HG03378 (cell line): ENCODE measurements around the gene PEG3.
"Not testable (repeated sequence)": the region's sequence is repeated elsewhere in the genome, so short reads cannot be mapped to it uniquely, and the experiment has no call there.

Source experiments
- ATAC-seq: cut with Tn5 transposase; IDR thresholded peaks from one replicate; pipeline ENCODE4 v1.9.1; 2021; ENCODE audit warnings: mild to moderate bottlenecking, moderate library complexity; ENCODE audit not compliant: unreplicated experiment

PEG3 gene

GRCh38 chr19:56840451-56841192 is at the start of gene PEG3, which contains the start of gene ZIM2:
PEG3 (minus strand) TSS chr19:56840726; CDS start chr19:56824655, 16,071 bp downstream.
ZIM2 (minus strand) TSS chr19:56840726; CDS start chr19:56824277, 16,449 bp downstream.
- no peak for ATAC-seq

- ATAC-seq = no peak
Observed at GRCh38 chr19:56885173-56885985, 44.9 kb upstream of the PEG3 start.

GRCh38 chr19:56884441-56884840 is 43.9 kb upstream of the PEG3 start:
- no peak for ATAC-seq

DNA sequence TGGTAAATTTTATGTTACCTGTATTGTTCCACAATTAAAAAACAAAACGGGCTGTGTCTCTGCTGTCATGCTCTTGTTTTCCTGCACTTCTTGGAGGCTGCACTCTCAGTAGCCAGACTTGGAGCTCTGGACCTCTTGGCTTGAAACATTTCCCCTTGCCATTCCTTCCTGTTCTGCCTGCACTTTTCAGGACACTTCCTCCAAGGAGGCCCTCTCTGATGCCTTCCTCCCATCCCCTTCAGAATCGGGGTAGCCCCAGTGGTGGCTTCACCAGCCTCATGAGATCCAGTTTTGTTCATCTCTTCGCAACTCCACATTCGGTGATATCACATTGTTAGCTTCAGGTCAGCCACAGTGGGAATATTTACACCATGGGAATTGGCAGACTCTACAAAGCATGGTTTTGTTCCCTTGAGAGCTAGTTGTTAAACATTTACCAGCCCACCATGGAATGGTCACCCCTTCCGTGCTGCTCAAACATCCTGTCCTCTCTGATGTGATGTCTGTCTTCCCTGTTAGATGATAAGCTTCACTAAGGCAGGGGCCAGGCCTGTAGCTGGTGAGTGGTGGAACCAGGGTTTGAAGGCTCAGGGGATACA is 40.2 kb upstream of the PEG3 start:
- ATAC-seq = no peak

DNA sequence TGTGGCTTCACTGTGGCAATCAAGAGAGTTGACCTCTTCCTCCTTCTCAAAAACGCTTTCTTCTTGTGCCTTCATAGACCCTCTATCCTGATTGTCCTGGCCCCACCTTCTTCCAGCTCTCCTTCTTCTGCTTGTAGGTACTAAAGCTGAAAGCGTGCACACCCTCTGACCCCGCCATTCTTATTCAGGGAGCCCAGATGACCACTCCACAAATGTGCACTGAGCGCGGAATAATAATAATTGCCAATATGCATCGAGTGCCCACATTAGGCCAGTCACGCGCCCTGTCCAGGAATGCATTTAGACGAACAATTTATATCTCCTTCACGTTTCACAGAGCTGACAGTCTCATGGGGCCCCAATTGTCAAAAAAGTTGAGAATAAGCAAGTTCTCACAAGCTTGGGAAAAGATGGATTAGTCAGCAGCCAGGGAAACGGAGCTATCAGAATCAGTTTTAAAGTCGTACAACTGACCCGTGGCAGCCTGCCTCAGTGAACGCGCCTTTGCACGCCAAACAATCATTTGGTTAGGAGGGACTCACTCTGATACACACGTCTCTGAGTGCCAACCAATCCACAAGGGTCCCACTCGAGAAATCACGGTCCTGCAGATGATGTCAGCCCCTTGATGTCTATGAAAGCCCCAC is 36.7 kb upstream of the PEG3 start:
- ATAC-seq = no peak

- ATAC-seq = no peak
Observed at GRCh38 chr19:56875717-56876116, 35.2 kb upstream of the PEG3 start.

- no peak for ATAC-seq
Observed at GRCh38 chr19:56874530-56874929, 34.0 kb upstream of the PEG3 start.

GRCh38 chr19:56873493-56873892 is 33.0 kb upstream of the PEG3 start:
- ATAC-seq = no peak

- no peak for ATAC-seq
Observed at GRCh38 chr19:56869886-56870285, 29.4 kb upstream of the PEG3 start.

DNA sequence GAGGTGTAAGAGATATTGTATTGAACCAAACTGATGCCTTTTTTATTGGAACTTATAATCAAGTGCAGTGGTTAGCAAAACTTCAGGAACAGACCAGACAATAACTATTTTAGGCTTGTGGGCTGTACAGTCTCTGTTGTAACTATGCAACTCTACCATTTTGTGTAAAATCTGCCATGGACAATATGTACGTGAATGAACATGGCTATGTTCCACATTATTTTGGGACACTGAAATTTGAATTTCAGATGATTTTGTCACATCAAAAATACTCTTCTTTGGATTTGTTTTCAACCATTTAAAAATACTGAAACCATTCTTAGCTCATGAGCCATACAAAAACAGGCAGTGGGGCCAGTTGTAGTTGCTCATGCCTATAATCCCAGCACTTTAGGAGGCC is 27.9 kb upstream of the PEG3 start:
- no peak for ATAC-seq

- no peak for ATAC-seq
Observed at GRCh38 chr19:56866538-56866937, 26.0 kb upstream of the PEG3 start.

DNA sequence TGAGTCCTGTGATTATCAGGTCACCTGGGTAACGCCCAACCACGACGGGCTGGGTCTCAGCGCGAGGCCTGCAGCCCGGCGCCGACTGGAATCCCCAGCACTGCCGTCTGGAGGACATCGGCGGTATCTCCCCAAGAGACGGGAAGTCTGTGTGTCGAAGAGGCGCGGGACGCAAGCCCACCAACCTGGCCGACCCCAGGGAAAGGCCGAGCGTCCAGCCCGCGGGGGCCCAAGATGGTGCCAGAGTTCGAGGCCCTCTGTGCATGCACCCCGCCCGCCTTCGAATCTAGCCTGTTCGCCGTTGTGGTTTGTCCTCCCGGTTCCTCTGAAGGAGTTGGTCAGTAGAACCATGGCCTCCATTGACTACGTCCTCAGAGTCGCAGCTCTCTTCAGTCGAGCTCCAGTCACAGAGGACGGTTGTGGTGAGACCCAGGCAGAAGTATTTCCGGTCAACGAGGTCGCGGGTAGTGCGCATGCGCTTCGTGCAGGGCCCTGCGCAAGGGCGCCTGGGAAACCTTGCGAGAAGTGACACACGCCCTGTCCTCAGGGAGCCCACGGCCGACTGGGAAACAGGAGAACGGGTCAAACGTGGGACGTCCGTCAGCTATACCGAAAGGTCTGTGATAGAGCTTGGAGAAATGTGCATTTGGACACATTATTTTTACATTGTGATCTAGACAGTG is 24.1 kb upstream of the PEG3 start:
- no peak for ATAC-seq

DNA sequence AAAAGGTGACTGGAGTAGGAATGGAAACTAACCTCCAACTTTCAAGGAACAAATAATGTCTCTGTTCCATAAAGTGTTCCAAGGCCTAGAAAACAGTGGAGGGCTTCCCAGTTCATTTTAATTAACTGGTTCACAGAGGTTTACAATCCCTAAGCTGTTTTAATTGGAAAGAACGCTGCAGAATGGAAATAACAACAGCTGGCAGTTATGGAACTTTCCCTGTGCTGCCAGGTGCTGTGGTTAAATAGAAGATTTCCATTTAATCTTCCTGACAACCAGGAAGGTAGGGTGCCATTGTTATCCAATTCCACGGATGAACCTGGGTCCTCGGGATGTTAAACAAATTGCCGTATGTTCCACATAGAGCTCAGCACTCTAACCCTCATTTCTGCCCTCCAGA is 22.2 kb upstream of the PEG3 start:
- ATAC-seq = no peak

DNA sequence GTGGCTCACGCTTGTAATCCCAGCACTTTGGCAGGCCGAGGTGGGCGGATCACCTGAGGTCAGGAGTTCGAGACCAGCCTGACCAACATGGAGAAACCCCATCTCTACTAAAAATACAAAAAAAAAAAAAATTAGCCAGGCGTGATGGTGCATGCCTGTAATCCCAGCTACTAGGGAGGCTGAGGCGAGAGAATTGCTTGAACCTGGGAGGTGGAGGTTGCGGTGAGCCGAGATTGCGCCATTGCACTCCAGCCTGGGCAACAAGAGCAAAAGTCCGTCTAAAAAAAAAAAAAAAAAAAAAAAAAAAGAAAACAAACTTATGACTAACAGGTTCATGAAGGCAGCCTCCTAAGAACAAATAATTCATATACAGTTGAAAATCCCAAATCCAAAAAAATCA is 19.9 kb upstream of the PEG3 start:
- not testable (repeated sequence) for ATAC-seq

DNA sequence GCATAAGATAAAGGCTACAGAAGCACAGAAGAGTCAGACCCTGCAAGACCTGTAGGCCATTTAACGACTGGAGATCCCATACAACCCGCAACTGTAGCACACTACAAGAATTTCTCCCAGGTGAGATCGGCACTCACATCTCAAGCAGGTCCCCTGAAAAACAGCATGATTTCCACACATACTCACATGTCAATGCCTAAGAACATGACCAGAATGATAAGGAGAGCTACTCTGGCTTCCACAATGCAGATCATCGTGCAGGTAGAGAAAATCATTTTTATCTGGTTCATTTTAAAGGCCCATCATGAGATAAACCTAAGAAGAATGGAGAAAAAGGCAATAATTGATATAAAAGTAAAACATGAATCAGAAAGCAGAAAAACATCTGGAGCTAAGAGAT is 17.5 kb upstream of the PEG3 start:
- no peak for ATAC-seq

DNA sequence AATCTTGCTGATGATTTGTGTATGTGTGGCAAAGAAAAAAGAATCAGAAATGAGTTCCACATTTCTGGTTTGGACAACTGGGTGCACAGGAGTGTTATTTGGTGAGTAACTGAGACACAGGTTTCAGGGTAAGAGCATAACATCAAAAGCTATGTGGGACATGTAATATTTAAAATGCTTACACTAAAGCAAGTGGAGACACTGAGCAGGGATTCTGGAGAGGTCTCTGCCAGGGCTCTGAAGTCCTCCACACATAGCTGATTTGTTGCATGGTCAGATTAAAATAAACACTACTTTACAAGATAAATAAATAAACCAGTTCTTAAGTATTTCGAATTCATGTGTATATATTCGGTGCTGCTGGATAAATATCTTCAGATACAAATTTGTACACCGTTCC is 16.3 kb upstream of the PEG3 start:
- ATAC-seq = no peak

- ATAC-seq = not testable (repeated sequence)
Observed at GRCh38 chr19:56852361-56852760, 11.8 kb upstream of the PEG3 start.

DNA sequence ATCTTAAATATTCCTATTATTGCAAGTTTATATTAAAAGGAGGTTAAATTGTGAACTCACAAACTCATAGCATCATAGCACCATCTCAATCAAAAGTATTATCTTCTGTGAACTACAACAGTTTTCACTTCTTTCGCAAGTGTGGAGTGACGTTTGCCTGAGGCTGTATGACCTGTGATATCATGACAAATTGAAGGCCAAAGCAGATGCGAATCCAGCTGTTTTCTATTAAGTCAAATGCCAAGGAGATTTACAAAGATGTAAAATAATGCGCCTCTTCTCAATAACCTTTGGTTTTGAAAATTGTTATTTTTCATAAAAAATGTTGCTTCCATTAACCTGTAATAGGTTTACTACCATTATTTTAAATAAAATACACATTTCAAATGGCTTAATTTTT is 7.6 kb upstream of the PEG3 start:
- no peak for ATAC-seq

DNA sequence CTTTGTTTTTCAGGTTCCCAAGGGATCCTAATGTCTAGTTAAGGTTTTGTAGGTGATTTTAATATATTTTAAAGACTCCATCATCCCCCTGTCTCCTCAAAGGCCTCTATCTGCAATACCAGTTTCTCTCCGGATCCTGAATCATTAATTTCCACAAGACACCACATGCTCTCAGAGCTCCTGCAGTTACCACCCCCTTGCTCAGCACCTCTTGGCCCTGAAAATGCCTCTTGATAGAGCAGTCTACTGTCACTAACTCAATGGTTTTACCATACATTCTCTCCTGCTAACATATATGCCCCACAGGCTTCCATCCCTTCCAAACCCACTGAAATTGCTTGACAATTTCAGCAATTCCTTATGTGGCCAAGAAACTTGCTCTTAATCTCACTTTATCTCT is 1.9 kb upstream of the PEG3 start:
- ATAC-seq = no peak

DNA sequence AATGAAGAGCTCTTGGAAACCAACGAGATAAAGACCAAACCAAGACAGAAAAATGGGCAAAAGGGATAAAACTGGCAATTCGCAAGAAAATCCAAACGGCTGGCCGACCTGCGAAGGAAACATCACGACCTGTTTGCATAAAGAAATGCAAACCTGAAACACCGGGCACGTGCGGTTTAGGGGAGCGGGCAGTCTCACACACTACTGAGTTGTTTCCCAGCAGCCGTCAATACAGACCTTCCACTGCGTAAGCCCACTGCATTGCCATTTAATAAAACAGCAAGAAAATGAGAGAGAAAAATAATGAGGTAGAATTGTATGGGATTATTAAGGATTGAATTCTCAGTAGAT is 642 bp upstream of the PEG3 start:
- no peak for ATAC-seq
